GM12872 (cell line): Measurements from ENCODE around the gene LRRC51.

ENCODE experiments used
- TF ChIP-seq, protein P1 (sequence below): IDR thresholded peaks from 3 replicates; pipeline ENCODE4 v1.5.1; 2011; ENCODE audit warnings: low read depth, mild to moderate bottlenecking, low read length, moderate library complexity; ENCODE audit not compliant: insufficient read depth

Gene LRRC51

DNA sequence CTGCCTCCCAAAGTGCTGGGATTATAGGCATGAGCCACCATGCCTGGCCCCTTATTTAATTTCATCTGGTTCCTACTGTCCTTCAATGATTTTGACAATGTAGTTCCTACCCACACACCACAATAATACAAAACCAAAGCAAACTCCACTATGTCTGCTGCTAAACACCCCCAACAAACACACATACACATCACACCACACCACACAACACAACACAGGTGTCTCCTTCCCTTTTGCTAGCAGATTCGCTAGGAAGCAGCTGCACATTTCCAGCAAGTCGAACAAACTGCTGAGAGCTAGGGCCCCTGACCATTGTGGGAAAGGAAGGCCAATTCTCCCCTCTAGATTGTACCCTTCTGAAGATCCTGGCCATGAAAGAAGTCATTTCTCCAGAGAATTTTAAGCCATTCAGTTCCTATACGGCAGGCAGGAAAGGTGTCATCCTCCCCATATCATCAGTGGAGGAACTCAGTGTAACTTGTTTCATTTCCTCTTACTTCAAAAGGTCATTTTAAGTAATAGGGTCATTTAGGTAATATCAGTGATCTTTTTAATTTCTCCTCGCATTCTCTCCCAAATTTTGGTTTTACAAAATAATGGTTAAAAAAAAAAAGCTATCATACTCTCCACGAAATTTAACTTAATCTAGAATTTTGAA is 18.8 kb upstream of the LRRC51 start:
- TF ChIP-seq, protein P1, sequence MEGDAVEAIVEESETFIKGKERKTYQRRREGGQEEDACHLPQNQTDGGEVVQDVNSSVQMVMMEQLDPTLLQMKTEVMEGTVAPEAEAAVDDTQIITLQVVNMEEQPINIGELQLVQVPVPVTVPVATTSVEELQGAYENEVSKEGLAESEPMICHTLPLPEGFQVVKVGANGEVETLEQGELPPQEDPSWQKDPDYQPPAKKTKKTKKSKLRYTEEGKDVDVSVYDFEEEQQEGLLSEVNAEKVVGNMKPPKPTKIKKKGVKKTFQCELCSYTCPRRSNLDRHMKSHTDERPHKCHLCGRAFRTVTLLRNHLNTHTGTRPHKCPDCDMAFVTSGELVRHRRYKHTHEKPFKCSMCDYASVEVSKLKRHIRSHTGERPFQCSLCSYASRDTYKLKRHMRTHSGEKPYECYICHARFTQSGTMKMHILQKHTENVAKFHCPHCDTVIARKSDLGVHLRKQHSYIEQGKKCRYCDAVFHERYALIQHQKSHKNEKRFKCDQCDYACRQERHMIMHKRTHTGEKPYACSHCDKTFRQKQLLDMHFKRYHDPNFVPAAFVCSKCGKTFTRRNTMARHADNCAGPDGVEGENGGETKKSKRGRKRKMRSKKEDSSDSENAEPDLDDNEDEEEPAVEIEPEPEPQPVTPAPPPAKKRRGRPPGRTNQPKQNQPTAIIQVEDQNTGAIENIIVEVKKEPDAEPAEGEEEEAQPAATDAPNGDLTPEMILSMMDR = no peak

DNA sequence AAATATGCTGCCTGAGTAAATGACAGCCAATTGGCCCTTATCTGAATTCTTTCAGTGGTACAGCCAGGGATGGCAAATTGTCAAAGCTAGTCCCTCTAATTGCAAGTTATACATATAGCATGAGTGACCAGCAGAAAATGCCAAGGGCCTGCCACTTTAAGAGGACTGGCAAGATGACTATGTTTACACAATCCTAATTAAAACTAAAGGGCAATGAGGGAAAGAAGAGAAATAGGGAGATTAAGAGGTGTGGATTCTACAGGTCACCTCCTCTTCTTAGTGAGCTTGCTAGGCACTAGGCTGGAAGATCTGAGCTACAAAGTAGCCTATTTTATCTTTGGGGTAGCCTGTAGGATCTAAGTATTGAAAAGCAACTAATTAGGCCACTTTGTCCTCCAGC is 13.8 kb upstream of the LRRC51 start:
- TF ChIP-seq, protein P1 = no peak

DNA sequence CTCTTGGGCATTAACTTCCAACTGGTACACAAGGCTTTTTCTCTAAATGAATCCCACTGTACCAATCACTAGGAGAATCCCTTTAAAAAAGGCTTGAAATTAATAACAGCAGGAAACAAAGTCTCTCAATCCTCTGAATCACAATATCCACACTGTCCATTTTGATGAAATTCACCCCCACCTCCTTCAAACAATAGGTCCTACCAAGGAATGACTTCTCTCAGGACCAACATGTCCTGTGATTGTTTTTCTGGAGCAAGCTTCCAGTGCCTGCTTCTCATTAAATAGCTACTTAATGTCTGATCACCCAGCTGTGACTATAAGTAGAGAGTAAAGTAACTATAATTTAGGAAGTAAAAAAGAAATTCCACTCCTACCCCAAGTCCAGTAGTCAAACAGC is 13.4 kb upstream of the LRRC51 start:
- TF ChIP-seq, protein P1 = no peak

DNA sequence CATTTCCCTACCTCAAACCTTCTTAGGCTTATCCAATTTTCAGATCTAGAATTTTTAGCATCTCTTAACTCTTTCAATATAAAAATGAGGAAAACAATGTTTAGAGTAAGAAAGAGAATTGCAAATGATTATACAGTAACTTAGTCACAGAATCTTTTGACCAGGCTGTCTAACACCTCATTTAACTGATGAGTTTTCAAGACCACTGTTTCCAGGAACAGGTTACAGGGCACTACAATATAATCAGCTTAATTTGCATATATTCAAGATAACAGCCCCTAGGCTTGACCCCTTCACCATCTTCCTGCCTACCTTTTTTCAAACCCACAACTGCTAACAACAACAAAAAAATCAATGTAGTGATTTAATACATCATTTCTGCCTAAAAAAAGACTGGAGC is 13.0 kb upstream of the LRRC51 start:
- TF ChIP-seq, protein P1 = no peak

DNA sequence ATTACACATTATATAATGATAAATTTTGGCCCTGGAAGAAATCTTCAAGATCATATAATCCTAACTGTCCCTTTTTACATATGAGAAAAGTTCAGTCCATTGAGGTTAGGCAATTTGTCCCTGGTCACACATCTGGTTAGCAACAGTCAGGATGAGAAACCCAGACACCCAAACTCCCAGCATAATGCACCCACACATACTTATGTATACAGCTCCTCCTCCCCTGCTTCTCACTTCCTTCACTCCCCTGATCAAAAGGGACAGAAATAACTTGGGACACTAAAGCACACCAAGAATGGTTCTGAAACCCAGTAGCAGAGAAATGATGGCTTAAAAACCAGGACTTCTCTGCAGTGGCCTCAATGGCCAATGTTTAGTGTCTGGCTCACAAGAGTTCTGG is 11.4 kb upstream of the LRRC51 start:
- TF ChIP-seq, protein P1 = no peak

DNA sequence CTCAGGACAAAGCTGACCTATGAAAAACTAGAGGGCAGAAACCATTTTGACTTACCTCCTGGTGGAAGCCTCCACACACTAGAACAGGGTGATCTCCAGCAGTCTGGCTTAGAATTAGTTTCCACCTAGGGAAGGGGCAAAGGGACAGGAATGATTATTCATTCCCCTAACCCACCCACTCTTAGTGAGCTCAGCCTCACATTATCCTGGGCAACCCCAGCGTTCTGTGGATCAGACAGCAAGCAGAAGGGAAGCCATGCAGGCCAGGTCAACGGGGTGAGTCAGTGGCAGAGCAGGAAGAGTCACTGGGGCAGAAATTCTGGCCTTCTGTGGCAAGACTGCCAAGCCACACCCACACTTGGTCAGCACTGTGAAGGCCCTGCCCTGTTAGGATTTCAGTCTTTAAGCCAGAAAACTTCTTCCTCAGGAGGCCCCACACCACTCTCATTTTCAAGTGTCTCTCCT is 10.8 kb upstream of the LRRC51 start:
- TF ChIP-seq, protein P1 = no peak

DNA sequence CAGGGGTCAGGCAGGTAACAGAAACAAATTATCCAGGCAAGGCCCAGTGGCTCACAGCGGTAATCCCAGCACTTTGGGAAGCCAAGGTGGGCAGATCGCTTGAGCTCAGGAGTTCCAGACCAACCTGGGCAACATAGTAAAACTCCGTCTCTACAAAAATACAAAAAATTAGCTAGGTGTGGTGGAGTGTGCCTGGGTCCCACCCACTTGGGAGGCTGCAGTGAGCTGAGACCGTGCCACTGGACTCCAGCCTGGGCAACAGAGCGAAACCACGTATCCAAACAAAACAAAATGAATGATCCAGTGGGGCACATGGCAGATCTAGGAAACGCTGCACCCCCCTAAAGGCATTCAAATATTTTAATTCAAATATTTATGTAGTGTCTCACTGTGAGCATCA is 10.2 kb upstream of the LRRC51 start:
- TF ChIP-seq, protein P1 = no peak
